Measurements from ENCODE around the gene FPR3. TPM values are rescaled to one million over a fixed set of nuclear protein-coding genes. Genes with fewer than 3 reads are reported as not detected.

FPR3 gene
- total RNA-seq, 1 experiment from 2014 or later = not detected

DNA sequence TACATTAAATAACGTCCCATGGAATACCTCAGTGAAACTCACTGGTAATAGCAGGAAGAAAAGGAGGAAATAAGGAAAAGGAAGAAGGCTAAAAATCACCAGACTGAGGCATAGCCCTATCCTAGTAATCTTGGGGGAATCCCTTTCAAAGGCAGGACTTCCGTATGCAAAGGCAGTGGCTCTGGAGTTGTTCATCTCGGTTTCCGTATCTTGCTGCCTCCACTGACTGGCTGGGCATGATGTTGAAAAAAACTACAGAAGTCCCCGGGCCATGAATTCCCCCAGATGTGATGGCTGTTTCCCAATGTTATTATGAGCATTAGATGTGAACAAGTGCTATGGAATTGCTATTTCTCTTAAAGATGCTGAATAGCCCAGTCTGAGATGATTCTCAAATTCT is 28.5 kb upstream of the FPR3 start:
- H3K9me3 Mint-ChIP-seq = peaks cover 21 to 81% of the 10 kb centered on the region in 2 experiments
- H3K4me1 ChIP-seq (ENCODE audit: insufficient read depth, low read length) = no peaks in the 10 kb centered on the region
- no peaks in the 10 kb centered on the region for H4K20me1 ChIP-seq (ENCODE audit: control insufficient read depth, insufficient read depth, insufficient read length)
- no peak overlapping the region for H4K91ac ChIP-seq (ENCODE audit: insufficient read length, low read depth, low read length)
- no peaks in the 10 kb centered on the region for H3K79me2 ChIP-seq (ENCODE audit: insufficient read depth, low read length)
- no peak overlapping the region for H3K27ac Mint-ChIP-seq
- H2AFZ ChIP-seq (ENCODE audit: low read length) = no peak overlapping the region
- no peak overlapping the region for H3K9ac ChIP-seq (ENCODE audit: extremely low read depth, insufficient read length, low read length)
- no peak overlapping the region for H3K14ac ChIP-seq (ENCODE audit: insufficient read depth, low read length)
- H2AK5ac ChIP-seq (ENCODE audit: insufficient read length, low read length) = no peak overlapping the region
- no peak overlapping the region for H2BK5ac ChIP-seq (ENCODE audit: insufficient read length, low read length)
- no peak overlapping the region for H3K18ac ChIP-seq (ENCODE audit: insufficient read length, low read depth, low read length)
- H2BK20ac ChIP-seq (ENCODE audit: low read depth, low read length, poor library complexity, severe bottlenecking) = no peak overlapping the region
- H2BK15ac ChIP-seq (ENCODE audit: low read depth, low read length) = no peak overlapping the region
- no peak overlapping the region for H3T11ph ChIP-seq (ENCODE audit: low read length)
- H4K5ac ChIP-seq (ENCODE audit: insufficient read length, low read depth, low read length) = no peak overlapping the region
- H3K27me3 Mint-ChIP-seq (ENCODE audit: low read depth) = peaks cover 14% of the 10 kb centered on the region
- no peaks in the 10 kb centered on the region for H3K79me1 ChIP-seq (ENCODE audit: insufficient read depth, low read depth, low read length, poor library complexity, severe bottlenecking)
- H3K4ac ChIP-seq (ENCODE audit: low read depth, low read length) = no peak overlapping the region
- H3K4me1 Mint-ChIP-seq = peaks cover 0 to 2% of the 10 kb centered on the region in 2 experiments; a peak in 1 of 4 replicates
- no peaks in the 10 kb centered on the region; a peak in 1 of 7 replicates for H3K36me3 Mint-ChIP-seq (ENCODE audit: insufficient read depth in 1 of 3, low read depth in 3 of 3)
- no peaks in the 10 kb centered on the region for H3K23me2 ChIP-seq (ENCODE audit: insufficient read length, low read depth, low read length, poor library complexity, severe bottlenecking)
- H2BK12ac ChIP-seq (ENCODE audit: insufficient read length, low read depth, low read length) = no peak overlapping the region
- no peak overlapping the region for H3K56ac ChIP-seq (ENCODE audit: insufficient read length, low read depth, low read length)
- WGBS (ENCODE audit: extremely low coverage, insufficient read length, low lambda C conversion rate) = no CpG with 5 or more reads among the region's 5 CpGs
- no peak overlapping the region for H3K27ac ChIP-seq (ENCODE audit: insufficient read length, low read depth, low read length)
- no peak overlapping the region for H2BK120ac ChIP-seq (ENCODE audit: low read depth, low read length, poor library complexity, severe bottlenecking)
- TF ChIP-seq, protein P1, sequence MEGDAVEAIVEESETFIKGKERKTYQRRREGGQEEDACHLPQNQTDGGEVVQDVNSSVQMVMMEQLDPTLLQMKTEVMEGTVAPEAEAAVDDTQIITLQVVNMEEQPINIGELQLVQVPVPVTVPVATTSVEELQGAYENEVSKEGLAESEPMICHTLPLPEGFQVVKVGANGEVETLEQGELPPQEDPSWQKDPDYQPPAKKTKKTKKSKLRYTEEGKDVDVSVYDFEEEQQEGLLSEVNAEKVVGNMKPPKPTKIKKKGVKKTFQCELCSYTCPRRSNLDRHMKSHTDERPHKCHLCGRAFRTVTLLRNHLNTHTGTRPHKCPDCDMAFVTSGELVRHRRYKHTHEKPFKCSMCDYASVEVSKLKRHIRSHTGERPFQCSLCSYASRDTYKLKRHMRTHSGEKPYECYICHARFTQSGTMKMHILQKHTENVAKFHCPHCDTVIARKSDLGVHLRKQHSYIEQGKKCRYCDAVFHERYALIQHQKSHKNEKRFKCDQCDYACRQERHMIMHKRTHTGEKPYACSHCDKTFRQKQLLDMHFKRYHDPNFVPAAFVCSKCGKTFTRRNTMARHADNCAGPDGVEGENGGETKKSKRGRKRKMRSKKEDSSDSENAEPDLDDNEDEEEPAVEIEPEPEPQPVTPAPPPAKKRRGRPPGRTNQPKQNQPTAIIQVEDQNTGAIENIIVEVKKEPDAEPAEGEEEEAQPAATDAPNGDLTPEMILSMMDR (conservative IDR thresholded peaks at IDR 0.05) = no peak
- H3K23ac ChIP-seq (ENCODE audit: insufficient read length, low read depth, low read length) = no peak overlapping the region
- H3K27me3 ChIP-seq (ENCODE audit: insufficient read depth, low read length) = no peaks in the 10 kb centered on the region
- H3K9me3 ChIP-seq (ENCODE audit: control insufficient read depth, low read depth, low read length) = no peaks in the 10 kb centered on the region
- H3K4me2 ChIP-seq (ENCODE audit: insufficient read depth, insufficient read length, low read length) = no peak overlapping the region
- no peak overlapping the region for H4K8ac ChIP-seq (replicated peaks; ENCODE audit: insufficient read length, low read depth, low read length)
- DNase-seq = no peak
- H3K4me3 Mint-ChIP-seq = no peak overlapping the region

Data from H9 (cell line).